HepG2 (cell line): ENCODE data around the gene PTH1R. TPM values are rescaled to one million over a fixed set of nuclear protein-coding genes. Genes with fewer than 3 reads are reported as not detected.

Experiments used
- AHDC1 ChIP-seq: sonication (generic); formaldehyde crosslinking; IDR thresholded peaks from 2 replicates; pipeline ENCODE4 v1.5.1; 2020; ENCODE audit warnings: mild to moderate bottlenecking, missing genetic modification reagents, borderline replicate concordance
- KMT2B ChIP-seq: IDR thresholded peaks from 2 replicates; pipeline ENCODE4 v1.6.1; 2016; ENCODE audit warnings: missing genetic modification reagents, missing compliant biosample characterization
- NR2C2 ChIP-seq: sonication (generic); formaldehyde crosslinking; IDR thresholded peaks from 2 replicates; pipeline ENCODE4 v1.4.0; 2020; ENCODE audit warnings: missing genetic modification reagents, mild to moderate bottlenecking, moderate library complexity, borderline replicate concordance
- PRDM4 ChIP-seq: sonication (generic); formaldehyde crosslinking; IDR thresholded peaks from 2 replicates; pipeline ENCODE4 v1.9.0; 2021; ENCODE audit warnings: missing genetic modification reagents, borderline replicate concordance
- REXO4 ChIP-seq: sonication (generic); formaldehyde crosslinking; IDR thresholded peaks from 2 replicates; pipeline ENCODE4 v1.8.0; 2022; ENCODE audit warnings: missing genetic modification reagents, mild to moderate bottlenecking, borderline replicate concordance
- SMAD9 ChIP-seq: sonication (generic); formaldehyde crosslinking; IDR thresholded peaks from 2 replicates; pipeline ENCODE4 v1.5.1; 2020; ENCODE audit warnings: mild to moderate bottlenecking, missing genetic modification reagents
- SOX6 ChIP-seq, 2 experiments: fragments of 450-650 bp in 1 of 2; sonication (generic) in 1 of 2; formaldehyde crosslinking in 1 of 2; IDR thresholded peaks; 2 replicates each; pipeline versions ENCODE4 v1.4.0 to v1.6.1; 2017 to 2020; ENCODE audit warnings: antibody characterized with exemption in 1 of 2, mild to moderate bottlenecking in 1 of 2, missing genetic modification reagents in 1 of 2
- THRA ChIP-seq: sonication (generic); formaldehyde crosslinking; IDR thresholded peaks from 2 replicates; pipeline ENCODE4 v1.4.0; 2020; ENCODE audit warnings: missing genetic modification reagents, borderline replicate concordance
- ZBTB10 ChIP-seq: sonication (generic); formaldehyde crosslinking; IDR thresholded peaks from 2 replicates; pipeline ENCODE4 v1.4.0; 2020; ENCODE audit warnings: missing genetic modification reagents, borderline replicate concordance
- ZNF296 ChIP-seq: sonication (generic); formaldehyde crosslinking; conservative IDR thresholded peaks from 2 replicates; pipeline ENCODE4 v1.5.0; 2020; ENCODE audit warnings: mild to moderate bottlenecking, missing genetic modification reagents
- ZNF30 ChIP-seq: sonication (generic); formaldehyde crosslinking; IDR thresholded peaks from 2 replicates; pipeline ENCODE4 v1.5.0; 2020; ENCODE audit warnings: mild to moderate bottlenecking, missing genetic modification reagents
- ZNF589 ChIP-seq: sonication (generic); formaldehyde crosslinking; conservative IDR thresholded peaks from 2 replicates; pipeline ENCODE4 v1.8.0; 2022; ENCODE audit warnings: mild to moderate bottlenecking, moderate library complexity, missing genetic modification reagents
- polyA plus RNA-seq, 8 experiments: library from polyadenylated mRNA; depleted of rRNA in 3 of 8; stranded (reverse) in 7 of 8; unstranded in 1 of 8; fragments of >200 nt; fragmentation: Illumina TruSeq in 4 of 8; extraction: Trizol in 4 of 8; gene quantifications; 2 replicates each; pipeline versions ENCODE4 v1.2.1 to v1.2.3, GENCODE V29; 2011 to 2016; ENCODE audit warnings: low read depth in 4 of 8, missing spikeins in 1 of 8, mixed read lengths in 1 of 8; ENCODE audit not compliant: insufficient read depth in 1 of 8
- total RNA-seq, 5 experiments: library from RNA; depleted of rRNA; stranded (reverse); fragments of >200 nt; fragmentation: Illumina TruSeq; extraction: Trizol; gene quantifications; 2 replicates each; pipeline ENCODE4 v1.2.3, GENCODE V29; 2016; ENCODE audit warnings: low read depth in 1 of 5

PTH1R gene
- total and polyA plus RNA-seq, 2 of the 13 experiments (the other 11 are each of a cell fraction or from before 2014, with no cell fraction given) = not detected

- TF ChIP-seq AHDC1 (CRISPR knock-in tag) = peak; percentile 38; the same call in 1 of the 2 replicates
- no peak for TF ChIP-seq REXO4 (CRISPR knock-in tag)
- peak; percentile 65; the same call in 1 of the 2 replicates for TF ChIP-seq ZNF296 (CRISPR knock-in tag)
- no peak for TF ChIP-seq ZNF589
- no peak for TF ChIP-seq ZBTB10
- TF ChIP-seq PRDM4 (CRISPR knock-in tag) = no peak
- TF ChIP-seq THRA (CRISPR knock-in tag) = 0 out of 2 replicates have a peak, but pooled peaks have one; percentile 26
- no peak for TF ChIP-seq SOX6 (IDR thresholded peaks at IDR 0.05)
- 0 out of 2 replicates have a peak, but pooled peaks have one; percentile 25 for TF ChIP-seq SOX6 (CRISPR knock-in tag; IDR thresholded peaks at IDR 0.05)
- TF ChIP-seq NR2C2 (CRISPR knock-in tag) = no peak
- TF ChIP-seq SMAD9 (CRISPR knock-in tag) = no peak
- no peak for TF ChIP-seq ZNF30 (CRISPR knock-in tag)
- TF ChIP-seq KMT2B (CRISPR knock-in tag) = no peak
These were observed 8.6 kb upstream of the PTH1R start (continued) for GRCh38 chr3:46868948-46869347.
